GM10248 (cell line): Measurements from ENCODE around the gene DRAM1.
"Not testable (repeated sequence)": the region's sequence is repeated elsewhere in the genome, so short reads cannot be mapped to it uniquely, and the experiment has no call there.

Experiments used
- CTCF ChIA-PET: fragments of 300-600 bp; sonication (Branson Sonifier 250); formaldehyde crosslinking; extraction: SDS; loops from one replicate; lab custom pipeline; 2021; ENCODE audit warnings: antibody characterized with exemption; lab: Yijun Ruan, JAX
- POLR2A ChIA-PET: fragments of 350-650 bp; sonication (Branson Sonifier 250); formaldehyde crosslinking; extraction: SDS; loops from one replicate; lab custom pipeline; 2020; ENCODE audit warnings: antibody characterized with exemption; lab: Yijun Ruan, JAX
- DNase-seq: peaks from one replicate; pipeline ENCODE4 v3.0.0; 2012; ENCODE audit errors: extremely low spot score
- TF ChIP-seq, protein P1 (sequence below): IDR thresholded peaks from 2 replicates; pipeline ENCODE4 v1.5.1; 2012; ENCODE audit warnings: mild to moderate bottlenecking, low read depth; ENCODE audit errors: extremely low read depth, missing control alignments, control extremely low read depth

DRAM1 gene

DNA sequence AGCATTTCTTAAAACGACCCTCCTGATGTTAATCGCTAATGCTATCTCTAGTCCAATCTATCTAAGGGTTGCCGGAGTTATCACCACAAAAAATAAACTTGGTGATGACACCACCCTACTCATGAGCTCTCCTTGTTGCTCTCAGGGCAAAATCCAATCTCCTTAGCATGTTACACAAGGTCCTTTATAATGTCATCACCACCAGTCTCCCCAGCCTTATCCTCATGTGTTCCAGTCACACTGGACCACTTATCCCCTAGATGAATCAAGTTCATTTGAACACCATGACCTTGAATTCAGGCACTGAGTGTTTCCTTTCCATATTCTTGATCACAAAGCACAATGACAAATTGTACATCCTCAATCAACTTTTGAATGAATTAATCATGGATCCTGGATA, 19.0 kb upstream of the DRAM1 start:
- no peak for DNase-seq
- TF ChIP-seq, protein P1, sequence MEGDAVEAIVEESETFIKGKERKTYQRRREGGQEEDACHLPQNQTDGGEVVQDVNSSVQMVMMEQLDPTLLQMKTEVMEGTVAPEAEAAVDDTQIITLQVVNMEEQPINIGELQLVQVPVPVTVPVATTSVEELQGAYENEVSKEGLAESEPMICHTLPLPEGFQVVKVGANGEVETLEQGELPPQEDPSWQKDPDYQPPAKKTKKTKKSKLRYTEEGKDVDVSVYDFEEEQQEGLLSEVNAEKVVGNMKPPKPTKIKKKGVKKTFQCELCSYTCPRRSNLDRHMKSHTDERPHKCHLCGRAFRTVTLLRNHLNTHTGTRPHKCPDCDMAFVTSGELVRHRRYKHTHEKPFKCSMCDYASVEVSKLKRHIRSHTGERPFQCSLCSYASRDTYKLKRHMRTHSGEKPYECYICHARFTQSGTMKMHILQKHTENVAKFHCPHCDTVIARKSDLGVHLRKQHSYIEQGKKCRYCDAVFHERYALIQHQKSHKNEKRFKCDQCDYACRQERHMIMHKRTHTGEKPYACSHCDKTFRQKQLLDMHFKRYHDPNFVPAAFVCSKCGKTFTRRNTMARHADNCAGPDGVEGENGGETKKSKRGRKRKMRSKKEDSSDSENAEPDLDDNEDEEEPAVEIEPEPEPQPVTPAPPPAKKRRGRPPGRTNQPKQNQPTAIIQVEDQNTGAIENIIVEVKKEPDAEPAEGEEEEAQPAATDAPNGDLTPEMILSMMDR, result no peak
- POLR2A ChIA-PET, result no interaction called here
- CTCF ChIA-PET, result interaction anchor here (1.4 to 2.0 kb wide), 2 partner anchors 12 to 18 kb away, joined by 5 read pairs; no protein-coding TSS in a partner anchor

DNA sequence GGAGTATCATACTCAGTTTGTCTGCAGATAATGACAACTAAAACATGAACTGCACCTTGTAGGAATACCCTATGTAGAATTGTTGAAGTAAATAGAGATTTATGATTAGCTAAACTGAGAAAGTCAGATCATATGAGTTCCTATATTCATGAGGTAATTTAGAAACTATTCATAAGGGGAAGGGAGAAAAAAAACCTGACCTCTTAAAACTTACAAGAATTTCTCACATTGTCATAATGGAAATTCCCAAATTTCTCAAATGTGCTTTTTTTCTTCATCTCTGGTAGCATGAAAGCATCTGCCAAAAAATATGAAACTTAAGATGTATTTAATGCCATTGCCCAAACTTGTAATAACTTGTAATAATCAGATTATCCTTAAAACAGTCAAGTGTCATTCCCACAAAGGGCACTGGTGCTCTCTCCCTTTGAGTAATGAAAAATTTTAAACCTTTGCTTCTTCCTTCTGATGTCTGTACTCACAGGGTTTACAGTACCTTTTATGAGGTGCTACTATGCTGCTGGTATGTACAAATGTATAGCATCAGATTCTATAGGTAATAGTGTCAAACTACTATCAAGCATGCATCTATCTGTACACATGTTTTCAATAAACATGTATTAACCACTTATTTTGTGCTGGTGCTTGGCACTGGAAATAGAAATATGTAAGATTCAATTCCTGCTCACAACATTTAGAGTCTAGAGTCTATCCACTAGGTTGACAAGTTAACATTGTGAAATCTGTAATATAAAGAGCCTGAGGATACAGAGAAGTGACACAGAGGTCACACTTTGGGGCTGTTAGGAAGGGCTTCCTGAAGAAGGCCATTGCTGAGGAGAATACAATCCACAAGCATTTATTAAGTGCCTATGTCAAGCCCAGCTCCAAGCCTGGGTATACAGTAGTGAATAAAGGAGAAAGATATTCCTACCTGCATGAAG, 17.4 kb upstream of the DRAM1 start:
- DNase-seq, result peak; percentile 35
- ChIA-PET POLR2A (no interaction called here), CTCF (interaction anchor here (0.9 to 2.0 kb wide), 7 partner anchors 12 to 80 kb away, joined by 3 to 5 read pairs (median 4); no protein-coding TSS in a partner anchor)
- TF ChIP-seq, protein P1, result no peak

DNA sequence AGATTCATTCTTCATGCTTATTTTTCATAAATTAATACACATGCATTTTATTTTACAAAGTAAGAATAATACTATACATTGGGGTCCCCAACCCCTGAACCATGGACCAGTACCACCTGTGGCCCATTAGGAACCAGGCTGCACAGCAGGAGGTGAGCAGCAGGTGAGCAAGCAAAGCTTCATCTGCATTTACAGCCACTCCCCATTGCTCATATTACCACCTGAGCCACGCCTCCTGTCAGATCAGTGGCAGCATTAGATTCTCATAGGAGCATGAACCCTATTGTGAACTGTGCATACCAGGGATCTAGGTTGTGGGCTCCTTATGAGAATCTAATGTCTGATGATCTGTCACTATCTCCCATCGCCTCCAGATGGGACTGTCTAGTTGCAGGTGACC, 15.7 kb upstream of the DRAM1 start:
- ChIA-PET CTCF (interaction anchor here (1.5 kb wide), 1 partner anchor 12 kb away, joined by 4 read pairs; no protein-coding TSS in a partner anchor), POLR2A (interaction anchor here (0.5 kb wide), 1 partner anchor 45 kb away, joined by 4 read pairs; no protein-coding TSS in a partner anchor)
- not testable (repeated sequence) for DNase-seq

DNA sequence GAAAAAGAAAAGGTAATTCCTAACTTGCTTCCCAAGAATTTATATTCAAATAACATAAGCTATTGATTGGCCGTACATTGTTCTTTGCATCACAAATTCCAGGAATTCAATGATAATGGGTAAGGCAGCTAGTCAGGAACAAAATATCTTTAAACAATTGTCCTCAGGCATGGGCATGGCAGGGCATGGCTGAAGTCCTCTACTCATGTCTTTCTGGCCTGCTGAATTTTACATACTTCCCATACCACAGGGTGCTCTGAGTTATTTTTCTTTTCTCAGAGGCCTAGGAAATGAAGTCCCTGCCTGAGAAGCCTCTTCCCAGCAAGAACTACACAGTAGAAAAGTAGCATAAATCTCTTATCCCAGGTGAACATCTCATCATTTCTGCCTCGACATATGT, 15.1 kb upstream of the DRAM1 start:
- DNase-seq, result no peak
- CTCF ChIA-PET, result no interaction called here
- TF ChIP-seq, protein P1, result no peak
- POLR2A ChIA-PET, result interaction anchor here (0.5 kb wide), 1 partner anchor 44 kb away, joined by 4 read pairs; no protein-coding TSS in a partner anchor

DNA sequence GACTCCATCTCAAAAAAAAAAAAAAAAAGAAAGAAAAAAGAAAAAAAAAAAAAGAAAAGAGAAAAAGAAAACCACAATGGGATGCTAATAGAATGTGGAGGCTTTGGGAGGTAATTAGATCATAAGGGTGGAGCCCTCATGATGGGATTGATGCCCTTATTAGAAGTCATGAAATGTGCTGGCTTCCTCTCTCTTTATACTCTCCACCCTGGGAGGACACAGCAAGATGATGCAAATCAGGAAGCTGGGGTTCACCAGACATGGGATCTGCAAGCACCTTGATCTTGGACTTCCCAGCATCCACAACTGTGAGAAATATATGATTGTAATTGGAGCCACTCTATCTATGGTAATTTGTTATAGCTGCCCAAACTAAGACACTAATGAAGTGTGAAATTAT, 13.4 kb upstream of the DRAM1 start:
- TF ChIP-seq, protein P1, result no peak
- POLR2A ChIA-PET, result no interaction called here
- DNase-seq, result no peak
- CTCF ChIA-PET, result interaction anchor here (1.0 to 4.3 kb wide), 6 partner anchors 9 to 90 kb away, joined by 3 to 18 read pairs (median 6); no protein-coding TSS in a partner anchor

DNA sequence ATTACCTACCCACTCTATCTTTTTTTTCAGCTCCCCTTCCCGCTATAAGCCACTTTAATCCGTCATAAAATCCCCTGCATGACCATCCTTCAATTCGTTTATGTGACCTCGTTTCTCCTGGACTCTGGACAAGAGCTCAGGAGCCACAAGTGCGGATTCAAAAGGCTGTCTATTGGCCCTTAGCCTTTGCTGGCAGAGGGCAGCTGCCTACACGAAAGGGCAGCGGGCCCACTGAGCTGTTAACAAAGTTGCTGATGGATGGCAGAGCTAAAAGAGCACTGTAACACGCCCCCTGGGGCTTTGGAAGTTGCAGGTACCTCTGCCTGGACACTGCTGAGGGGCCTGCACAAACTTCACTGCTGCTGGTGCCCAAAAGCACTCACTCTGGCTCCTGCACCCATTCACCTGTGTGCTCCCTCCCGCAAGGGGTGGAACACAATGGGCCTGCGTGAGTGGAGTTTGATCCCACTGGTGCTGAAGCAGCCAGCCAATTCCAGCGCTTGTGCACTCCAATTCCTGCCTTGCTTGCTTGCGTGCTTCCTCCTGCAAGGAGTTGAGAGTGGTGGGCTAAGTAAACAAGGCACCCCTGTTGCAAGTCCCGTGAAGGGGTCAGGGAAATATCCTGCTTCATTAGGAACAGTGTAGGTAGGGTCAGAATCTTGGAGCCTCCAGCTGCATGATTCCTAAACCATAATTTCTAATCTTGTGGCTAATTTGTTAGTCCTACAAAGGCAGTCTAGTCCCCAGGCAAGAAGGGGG, 10.6 kb upstream of the DRAM1 start:
- ChIA-PET POLR2A (no interaction called here), CTCF (interaction anchor here (1.4 to 4.3 kb wide), 5 partner anchors 9 to 36 kb away, joined by 3 to 18 read pairs (median 4); partner anchors contain the start of gene GNPTAB)
- DNase-seq, result no peak
- TF ChIP-seq, protein P1, result no peak

DNA sequence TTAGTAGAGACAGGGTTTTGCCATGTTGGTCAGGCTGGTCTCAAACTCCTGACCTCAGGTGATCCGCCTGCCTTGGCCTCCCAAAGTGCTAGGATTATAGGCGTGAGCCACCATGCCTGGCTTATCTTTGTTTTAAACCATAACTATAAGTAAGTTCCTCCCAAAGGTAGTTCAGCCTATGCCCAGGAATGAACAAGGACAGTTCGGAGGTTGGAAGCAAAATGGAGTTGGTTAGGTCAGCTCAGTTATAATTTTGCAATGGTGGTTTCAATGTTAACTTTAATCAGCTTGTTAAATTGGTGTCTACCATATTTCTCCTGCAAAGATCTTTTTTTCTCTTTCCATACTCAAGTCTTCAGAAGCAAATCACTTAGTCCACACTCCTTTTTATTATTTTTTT, 9.8 kb upstream of the DRAM1 start:
- POLR2A ChIA-PET, DNase-seq, CTCF ChIA-PET: not testable (repeated sequence)
